Renal cortical epithelial cell (primary cell): ENCODE data around the gene KPNA3. TPM values are rescaled to one million over a fixed set of nuclear protein-coding genes. Genes with fewer than 3 reads are reported as not detected.
A peak's percentile ranks its signal among the peaks of the same experiment; 100 is the strongest.
"Not testable (repeated sequence)": the region's sequence is repeated elsewhere in the genome, so short reads cannot be mapped to it uniquely, and the experiment has no call there.

Experiments used
- DNase-seq: peaks from one replicate; pipeline ENCODE4 v3.0.0-alpha.2; 2011; ENCODE audit warnings: low read depth
- total RNA-seq: library from RNA; depleted of rRNA; stranded (reverse); fragments of >200 nt; gene quantifications from 2 replicates; pipeline ENCODE4 v1.2.3, GENCODE V29; 2014

The KPNA3 gene
- total RNA-seq, 1 donor from 2014 or later, result 57.9 TPM

DNA sequence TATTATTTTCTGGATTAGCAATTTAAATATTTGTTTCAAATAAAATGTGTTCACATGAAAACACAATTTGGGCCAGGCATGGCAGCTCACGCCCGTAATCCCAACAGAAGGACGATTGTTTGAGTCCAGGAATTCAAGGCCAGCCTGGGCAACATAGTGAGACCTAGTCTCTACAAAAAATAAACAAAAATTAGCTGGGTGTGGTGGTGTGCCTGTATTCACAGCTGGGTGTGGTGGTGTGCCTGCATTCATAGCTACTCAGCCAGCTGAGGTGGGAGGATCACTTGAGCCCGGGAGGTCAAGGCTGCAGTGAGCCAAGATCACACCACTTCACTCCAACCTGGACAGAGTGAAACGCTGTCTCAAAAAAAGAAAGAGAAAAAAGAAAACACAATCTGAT is 46.4 kb downstream of the KPNA3 start:
- DNase-seq, result no peak

DNA sequence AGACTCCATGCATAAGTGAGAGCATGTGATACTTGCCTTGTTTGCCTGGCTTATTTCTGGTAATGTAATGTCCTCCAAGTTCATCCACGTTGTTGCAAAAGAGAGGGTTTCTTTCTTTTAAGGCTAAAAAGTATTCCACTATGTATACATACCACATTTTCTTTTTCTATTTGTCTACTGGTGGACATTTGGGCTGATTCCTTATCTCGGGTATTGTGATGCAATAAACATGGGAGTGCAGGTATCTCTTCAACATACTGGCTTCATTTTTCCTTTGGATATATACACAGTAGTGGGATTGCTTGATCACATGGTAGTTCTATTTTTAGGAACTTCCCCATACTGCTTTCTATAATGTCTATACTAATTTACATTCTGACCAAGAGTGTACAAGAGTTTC is 51.6 kb downstream of the KPNA3 start:
- DNase-seq, result no peak

DNA sequence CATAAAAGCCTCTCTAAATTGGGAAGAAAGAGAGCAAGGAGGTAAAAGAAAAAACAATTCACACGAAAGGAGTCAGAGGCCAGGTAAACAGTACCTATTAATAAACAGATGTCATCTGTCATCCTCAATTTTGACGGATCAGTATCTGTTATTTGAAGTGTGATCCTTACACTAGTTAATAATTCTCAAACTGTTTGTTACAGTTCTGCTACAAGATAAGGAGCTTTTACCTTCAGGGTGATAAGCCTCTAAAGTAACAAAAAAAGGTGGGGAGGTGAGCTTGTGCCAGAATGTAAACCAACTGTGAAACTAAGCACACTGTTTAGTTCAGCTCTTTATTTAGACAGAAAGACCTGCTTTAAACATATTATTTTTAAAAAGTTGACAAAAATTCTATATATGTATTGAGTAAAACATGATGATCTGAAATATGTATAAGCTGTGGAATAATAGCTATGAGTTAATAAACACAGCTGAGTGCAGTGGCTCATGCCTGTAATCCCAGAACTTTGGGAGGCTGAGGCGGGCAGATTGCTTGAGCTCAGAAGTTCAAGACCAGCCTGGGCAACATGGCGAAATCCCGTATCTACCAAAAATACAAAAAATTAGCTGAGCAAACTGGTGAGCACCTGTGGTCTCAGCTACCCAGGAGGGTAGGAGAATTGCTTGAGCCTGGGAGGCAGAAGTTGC is 52.8 kb downstream of the KPNA3 start:
- DNase-seq, result no peak

DNA sequence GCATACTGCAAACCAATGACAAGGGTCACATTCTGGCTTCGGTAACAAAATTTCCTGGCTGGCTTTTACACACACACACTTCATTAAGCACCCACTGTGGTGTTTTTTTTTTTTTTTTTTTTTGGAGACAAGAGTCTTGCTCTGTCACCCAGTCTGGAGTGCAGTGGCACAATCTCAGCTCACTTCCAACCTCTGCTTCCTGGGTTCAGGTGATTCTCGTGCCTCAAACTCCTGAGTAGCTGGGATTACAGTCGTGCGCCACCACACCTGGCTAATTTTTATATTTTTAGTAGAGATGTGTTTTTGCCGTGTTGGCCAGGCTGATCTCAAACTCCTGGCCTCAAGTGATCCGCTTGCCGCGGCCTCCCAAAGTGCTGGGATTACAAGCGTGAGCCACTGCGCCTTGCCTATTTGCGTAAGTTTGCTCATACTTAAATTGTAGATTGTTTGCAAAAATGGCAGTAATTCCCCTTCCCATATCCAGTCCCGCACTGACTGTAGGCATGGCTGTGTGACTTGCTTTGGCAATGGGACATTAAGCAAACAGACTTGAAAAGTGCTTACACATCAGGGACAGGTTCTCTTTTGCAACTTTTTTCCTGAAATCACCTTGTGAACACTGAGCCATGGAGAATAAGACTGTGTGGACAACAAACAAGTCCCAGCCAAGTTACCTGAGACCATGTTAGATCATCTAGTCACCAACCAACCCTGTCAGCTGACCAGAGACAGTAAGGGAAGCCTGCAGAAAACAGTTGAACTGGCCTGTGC is 59.1 kb downstream of the KPNA3 start:
- peak; percentile 78 for DNase-seq

DNA sequence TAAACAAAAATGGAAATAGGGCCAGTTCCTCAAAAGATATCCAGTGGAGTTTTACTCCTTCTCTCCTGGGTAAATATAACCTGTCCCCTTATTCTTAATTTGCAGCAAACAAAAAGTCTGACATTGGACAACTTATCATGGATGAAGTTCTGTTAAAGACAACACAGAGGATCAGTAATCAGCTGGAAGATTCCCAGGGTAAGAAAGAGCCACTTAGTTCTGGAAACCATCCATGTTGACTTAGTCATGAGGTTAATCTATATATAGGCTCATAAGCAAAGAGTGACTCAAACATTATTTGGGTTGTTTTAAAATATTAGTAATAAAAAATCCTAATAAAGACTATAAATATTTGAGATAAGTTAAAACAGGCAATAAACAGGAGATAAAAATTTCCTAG is 60.7 kb downstream of the KPNA3 start:
- peak; percentile 42 for DNase-seq

DNA sequence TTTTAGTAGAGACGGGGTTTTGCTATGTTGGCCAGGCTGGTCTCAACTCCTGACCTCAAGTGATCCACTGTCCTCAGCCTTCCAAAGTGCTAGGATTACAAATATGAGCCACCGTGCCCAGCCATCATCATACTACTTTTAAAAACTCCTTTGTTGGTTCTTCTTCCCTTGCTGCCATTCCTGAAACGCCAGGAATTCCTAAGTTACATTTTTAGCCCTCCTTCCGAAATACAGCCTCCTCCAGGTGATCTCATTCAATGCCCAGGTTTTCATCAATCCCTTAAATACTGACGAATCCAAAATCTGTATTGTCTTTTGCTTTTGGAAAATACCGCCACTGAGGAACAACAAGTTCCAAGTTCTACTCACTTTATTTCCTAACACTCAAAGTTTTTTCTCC is 75.9 kb downstream of the KPNA3 start:
- no peak for DNase-seq

DNA sequence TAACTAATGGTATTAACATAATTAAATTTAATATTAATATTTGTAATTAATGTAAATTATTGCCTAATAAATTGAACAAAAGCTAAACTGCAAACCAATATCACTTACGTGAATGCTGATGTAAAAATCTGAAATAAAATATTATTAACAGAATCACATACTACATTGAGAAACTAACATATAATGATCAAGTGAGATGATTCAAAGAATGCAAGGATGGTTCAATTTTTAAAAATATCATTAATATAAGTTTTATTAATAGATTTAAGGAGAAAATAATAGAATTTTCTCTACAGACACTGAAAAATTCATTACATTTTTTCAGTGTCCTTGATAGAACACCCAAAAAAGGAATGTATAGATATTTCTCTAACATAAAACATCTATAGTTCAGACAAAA is 77.7 kb downstream of the KPNA3 start:
- no peak for DNase-seq

DNA sequence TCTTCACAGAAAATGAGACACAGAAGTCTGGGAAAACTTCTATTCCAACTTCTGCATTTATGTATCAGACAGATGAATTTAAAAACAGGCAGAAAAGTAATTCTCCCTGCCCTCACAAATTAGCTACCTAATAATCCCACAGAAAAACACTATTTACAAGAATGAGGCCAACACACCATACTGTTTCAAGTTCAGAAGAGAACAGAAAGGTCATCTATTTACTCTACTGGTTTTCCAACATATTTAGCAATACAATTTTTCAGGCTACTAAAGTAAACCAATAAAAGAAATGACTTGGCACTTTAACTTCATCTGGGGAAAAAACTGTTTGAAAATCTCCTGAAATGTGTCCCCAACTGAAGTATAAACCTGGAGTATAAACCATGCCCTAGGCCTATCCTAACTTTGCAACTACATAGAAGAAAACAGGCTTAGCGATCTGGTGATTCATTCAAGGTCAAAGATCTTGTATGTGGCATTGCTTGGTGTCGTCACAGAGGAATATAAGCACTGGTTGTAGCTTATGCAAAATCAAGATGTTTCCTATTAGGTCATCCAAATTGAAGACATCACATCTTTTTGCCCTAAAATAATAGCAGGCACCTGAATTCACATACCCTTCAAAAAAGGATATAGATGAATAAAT is 81.1 kb downstream of the KPNA3 start:
- DNase-seq, result peak; percentile 54

DNA sequence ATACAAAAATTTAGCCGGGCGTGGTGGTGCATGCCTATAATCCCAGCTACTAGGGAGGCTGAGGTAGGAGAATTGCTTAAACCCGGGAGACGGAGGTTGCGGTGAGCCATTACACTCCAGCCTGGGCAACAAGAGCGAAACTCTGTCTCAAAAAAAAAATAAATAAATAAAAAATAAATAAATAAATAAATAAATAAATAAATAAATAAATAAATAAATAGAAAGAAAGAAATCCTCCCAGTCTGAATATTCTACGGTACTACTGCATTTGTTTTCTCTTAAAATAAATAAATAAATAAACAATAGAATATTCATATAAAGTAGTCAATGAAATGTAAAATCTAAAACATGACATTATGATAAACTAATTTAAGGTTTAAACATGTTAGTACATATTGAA is 88.2 kb downstream of the KPNA3 start:
- DNase-seq, result not testable (repeated sequence)

DNA sequence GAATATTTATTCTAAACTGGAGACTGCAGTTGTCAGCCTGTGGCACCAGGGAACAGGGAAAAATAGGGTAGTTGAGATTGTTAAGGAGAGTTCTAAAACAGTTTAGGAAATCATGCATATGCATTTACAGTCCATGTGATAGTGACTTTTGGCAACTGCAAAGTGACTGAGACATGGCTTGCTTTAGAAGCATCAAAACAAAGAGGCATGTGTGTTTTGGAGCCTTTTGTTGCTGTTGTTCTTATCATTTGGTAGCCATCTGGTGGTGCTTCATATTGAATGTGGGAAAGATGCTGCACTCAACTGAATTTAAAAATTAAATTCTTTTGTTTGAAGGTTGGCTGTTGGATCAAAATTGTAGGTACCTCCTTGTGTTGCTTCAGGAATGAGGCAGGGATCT is 91.0 kb downstream of the KPNA3 start:
- no peak for DNase-seq

DNA sequence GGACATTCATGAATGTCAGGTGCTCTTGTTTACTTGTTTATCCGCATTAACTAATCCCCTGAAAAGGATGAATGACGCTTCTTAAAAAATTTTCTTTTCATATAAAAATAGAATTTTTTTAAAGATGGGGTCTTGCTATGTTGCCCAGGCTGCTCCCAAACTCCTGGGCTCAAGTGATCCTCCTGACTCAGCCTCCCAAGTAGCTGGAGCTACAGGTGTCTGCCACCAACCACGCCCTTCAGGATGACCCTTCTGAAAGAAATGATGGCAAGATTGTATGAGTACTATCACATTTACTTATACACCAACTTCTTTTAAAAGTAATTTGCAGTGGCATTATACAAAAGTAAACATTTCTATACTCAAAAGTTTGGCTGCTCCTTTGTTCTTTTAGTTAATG is 95.0 kb downstream of the KPNA3 start:
- no peak for DNase-seq

DNA sequence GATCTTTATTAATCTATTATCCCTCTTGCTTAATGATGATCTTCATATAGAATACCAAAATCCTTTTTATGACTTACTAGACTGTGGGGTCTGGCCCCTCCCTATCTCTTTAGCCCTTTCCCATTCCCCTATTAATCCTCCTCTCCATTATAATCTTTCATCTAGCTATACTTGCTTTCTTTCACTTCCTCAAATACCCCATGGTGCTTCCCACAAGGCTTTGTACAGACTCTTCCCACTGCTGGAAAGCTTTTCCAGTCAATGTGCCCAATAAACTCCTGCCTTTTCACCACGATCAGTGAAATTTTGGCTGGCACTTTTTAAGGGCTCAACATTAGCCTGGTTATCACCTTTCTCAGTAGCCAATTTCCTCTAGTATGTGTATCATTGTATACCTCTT is 98.0 kb downstream of the KPNA3 start:
- DNase-seq, result no peak

DNA sequence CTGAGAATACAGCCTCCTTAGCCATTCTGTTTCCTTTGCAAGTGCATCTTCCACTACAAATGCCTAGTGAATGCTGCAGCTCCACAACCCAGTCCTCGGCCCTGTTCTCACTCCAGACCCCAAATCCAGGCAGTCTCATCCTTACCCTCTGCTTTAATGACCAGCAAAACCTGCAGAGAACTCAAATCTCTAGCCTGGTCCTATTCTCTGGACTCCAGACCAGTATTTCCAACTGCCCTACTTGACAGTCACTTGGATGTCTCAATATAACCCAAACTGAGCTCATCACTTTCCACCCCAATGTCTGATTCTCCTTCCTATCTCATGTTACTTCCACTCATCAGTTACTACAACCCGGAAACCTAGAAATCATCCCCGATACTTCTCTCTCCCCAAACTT is 98.6 kb downstream of the KPNA3 start:
- no peak for DNase-seq

DNA sequence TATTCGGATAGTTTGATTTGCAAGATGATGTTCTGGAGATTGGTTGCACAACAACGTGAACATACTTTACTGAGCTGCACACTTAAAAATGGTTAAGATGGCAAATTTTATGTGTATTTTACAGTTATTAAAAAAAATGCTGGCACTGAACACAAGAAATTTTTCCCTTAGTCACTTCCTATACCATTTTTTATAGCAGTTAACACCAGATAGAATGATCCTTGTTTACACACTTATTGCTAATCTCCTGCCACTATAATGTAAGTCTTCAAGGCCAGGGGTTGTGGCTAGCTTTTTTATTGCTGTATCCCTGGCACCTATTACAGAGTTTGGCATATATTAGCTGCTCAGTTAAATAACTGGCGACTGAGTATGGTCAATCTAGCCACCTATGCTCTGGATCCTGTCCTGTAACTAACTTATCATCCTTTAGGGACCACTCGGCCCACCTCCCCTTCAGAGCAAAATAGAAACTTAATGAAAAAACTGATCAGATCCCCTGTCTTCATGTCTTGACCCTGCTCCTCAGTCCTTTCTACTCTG is 99.2 kb downstream of the KPNA3 start:
- DNase-seq, result no peak

DNA sequence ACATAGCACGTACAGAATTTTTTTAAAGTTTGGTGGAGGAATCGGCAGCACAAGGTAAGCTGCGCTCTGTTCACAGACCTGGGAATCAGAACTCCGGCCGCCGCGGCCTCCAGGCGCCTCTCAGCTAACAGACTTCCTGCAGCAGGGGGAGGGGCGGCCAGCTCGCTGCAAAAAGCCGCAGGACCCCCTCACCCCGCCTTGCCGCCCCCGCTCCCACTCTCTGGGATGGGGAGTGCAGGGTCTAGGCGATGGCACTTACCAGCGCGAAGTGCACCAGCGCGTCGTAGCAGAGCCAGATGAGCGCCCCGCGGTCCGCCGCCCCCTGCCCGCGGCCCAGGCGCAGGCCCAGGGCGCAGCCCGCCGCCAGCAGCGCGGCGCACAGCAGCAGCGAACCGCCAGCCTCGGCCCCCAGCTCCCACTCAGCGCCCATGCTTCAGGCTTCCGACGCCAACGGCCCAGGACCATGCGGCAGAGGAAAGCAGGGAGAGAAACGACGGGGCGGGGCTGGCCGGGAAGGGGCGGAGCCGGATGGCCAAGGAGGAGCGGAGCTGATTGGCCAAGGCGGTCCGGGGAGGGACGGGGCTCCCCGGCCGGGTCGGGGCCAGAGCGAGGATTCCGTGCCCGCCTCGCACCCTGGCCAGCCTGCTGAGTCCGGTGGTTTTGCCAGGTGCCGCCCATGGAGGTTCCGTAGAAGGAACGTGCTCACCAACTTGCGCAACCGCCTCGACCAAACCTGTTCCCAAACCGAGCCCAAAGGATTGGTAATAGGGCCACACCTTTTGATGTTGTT is 101.3 kb downstream of the KPNA3 start, which contains the start of gene EBPL:
Gene EBPL (minus strand): TSS at position 492 of the 790 bp plus-strand sequence. CDS start 62 bp downstream, at position 430.
- DNase-seq, result peak; percentile 68

DNA sequence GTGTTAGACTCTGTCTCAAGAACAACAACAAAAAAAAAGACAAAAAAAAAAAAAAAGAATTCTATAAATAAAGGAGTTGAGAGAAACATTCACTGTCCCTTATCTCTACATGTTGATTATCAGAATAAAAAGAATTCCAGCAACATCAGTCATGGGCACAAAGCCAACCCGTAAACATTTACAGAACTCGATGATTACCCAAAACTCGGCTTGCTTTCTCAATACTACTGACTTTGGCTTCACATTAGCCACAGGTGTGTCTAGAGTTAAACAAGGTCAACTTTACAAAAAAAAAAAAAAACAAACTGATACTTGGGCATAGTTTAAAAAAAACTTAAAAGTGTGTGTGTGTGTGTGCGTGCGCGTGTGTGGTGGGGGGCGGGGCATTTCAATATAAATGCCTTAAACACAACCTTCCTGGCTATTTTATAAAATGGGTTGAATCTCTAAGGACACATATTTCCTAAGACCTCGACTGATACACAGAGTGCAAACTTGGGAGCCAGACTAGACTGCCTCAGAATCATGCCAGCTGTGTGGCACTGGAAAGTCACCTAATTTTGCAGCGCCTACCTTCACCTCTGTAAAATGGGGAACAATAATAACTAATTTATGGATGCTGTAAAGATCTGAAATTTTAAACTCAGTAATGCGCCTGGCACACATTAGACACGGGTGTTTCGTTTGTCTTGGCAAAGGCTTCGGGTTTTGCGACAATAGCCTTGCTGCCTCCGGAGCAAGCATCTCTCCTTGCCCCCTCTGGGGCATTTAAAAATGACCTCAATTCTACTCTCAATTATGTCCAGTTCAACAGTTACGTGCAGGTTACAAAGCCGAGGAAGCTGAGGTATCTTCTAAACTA is 102.1 kb downstream of the KPNA3 start:
- DNase-seq, result peak; percentile 48

DNA sequence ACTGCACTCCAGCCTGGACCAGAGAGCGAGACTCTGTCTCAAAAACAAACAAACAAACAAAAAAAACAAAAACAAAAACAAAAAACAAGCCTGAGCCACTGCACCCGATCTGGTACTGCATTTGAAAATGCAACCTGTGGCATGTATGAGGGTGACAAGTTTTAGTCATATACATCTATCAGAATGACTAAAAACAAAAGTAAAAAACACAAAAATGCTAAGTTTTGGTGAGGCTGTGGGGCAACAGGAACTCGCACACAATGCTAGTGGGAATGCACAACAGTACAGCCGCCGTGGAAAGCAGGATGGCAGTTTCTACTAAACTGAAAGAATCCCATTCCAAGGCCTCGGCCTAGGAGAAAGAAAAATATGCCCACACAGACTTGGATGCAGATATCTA is 109.0 kb downstream of the KPNA3 start:
- DNase-seq, result no peak

DNA sequence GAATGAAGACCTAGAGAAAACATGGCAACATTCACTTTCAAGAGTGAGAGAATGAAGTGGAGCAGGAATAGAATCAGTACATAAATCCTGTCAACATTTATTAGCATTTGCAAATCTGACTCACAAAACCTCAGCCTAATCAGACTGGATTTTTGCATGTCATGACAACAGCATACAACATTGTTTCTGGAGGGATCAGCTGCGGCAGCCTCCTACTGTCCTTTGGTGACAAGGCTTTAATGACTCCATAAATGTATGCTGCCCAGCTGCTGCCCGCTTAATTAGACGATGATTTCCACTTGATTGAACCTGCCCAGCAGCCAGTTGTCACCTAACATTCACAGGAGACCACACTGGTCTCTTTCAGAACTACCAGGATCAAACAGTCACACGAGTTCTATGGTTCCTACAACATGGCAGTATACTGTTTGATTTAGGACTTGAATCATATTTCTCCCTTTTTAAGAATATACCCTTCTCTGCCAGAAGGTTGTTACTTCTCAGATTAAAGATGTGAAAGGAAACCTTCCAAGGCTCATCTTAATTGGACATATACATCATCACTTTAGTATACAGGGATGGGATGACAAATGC is 110.5 kb downstream of the KPNA3 start:
- DNase-seq, result peak; percentile 52

DNA sequence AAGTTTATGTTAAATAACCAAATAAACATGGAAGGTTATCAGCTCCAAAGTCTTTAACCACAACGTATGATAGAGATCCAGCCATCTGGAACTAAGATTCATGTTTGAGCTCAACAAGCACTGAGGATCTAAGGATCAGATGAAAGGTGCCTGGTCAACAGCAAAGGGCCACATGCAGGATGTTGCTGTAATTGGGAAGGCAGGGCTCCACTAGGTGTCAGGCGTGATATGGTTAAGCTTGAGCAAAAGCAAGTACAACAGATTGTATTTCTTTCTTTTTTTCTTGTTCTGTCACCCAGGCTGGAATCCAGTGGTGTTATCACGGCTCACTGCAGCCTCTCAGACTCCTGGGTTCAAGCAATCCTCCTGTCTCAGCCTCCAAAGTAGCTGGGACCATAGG is 113.2 kb downstream of the KPNA3 start:
- peak; percentile 51 for DNase-seq

DNA sequence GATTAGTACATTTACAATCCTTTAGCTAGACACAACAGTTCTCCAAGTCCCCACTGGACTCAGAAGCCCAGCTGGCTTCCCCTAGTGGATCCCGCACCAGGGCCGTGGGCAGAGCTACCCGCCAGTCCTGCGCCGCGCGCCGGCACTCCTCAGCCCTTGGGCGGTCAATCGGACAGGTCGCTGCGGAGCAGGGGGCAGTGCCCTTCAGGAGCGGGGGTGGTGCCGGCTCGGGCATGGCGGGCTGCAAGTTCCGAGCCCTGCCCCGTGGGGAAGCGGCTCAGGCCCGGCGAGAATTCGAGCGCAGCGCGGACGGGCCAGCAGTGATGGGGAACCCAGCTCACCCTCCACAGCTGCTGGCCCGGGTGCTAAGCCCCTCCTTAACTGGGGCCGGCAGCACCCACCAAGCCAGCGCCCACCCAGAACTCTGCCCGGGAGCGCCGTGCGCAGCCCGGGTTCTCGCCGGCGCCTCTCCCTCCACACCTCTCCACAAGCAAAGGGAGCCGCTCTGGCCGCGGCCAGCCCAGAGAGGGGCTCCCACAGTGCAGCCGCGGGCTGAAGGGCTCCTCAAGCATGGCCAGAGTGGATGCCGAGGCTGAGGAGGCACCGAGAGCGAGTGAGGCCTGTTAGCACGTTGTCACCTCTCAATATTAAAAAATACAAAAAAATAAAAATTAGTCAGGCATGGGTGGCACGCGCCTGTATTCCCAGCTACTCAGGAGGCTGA is 114.1 kb downstream of the KPNA3 start:
- no peak for DNase-seq
